Endodermal cell (in vitro differentiated cells): ENCODE results near the gene SAMD13. TPM values are rescaled to one million over a fixed set of nuclear protein-coding genes. Genes with fewer than 3 reads are reported as not detected.

Experiments
- DNase-seq: peaks from one replicate; pipeline ENCODE4 v3.0.0-alpha.2; 2017
- H3K27ac ChIP-seq: 2 replicates; pipeline ENCODE4 v1.5.1; 2013; ENCODE audit warnings: mild to moderate bottlenecking, low read depth, low read length, moderate library complexity
- H3K27me3 ChIP-seq: 2 replicates; pipeline ENCODE4 v1.6.1; 2013; ENCODE audit warnings: mild to moderate bottlenecking, low read length, moderate library complexity; ENCODE audit not compliant: insufficient read depth, control insufficient read depth, poor library complexity, severe bottlenecking
- H3K36me3 ChIP-seq: 2 replicates; pipeline ENCODE4 v1.7.0; 2013; ENCODE audit warnings: mild to moderate bottlenecking, low read length, moderate library complexity; ENCODE audit not compliant: control insufficient read depth, insufficient read depth
- H3K4me1 ChIP-seq: one replicate; pipeline ENCODE4 v1.7.0; 2013; ENCODE audit warnings: low read length; ENCODE audit not compliant: control insufficient read depth, insufficient read depth
- H3K4me3 ChIP-seq: 2 replicates; pipeline ENCODE4 v1.5.1; 2013; ENCODE audit warnings: mild to moderate bottlenecking, low read length, moderate library complexity
- H3K9ac ChIP-seq: 2 replicates; pipeline ENCODE4 v1.6.1; 2013; ENCODE audit warnings: mild to moderate bottlenecking, low read length, moderate library complexity; ENCODE audit not compliant: poor library complexity, severe bottlenecking; ENCODE audit errors: extremely low read depth
- H3K9me3 ChIP-seq: 2 replicates; pipeline ENCODE4 v1.6.1; 2013; ENCODE audit warnings: mild to moderate bottlenecking, low read length, moderate library complexity; ENCODE audit not compliant: control insufficient read depth
- H3K27ac Mint-ChIP-seq: 2 replicates; pipeline ENCODE4 v1.8.0; 2020; ENCODE audit warnings: mixed read lengths
- H3K27me3 Mint-ChIP-seq: 2 replicates; pipeline ENCODE4 v1.8.0; 2021; ENCODE audit warnings: mild to moderate bottlenecking, mixed read lengths; ENCODE audit not compliant: insufficient read depth
- H3K36me3 Mint-ChIP-seq: 2 replicates; pipeline ENCODE4 v1.8.0; 2020; ENCODE audit warnings: low read depth, mixed read lengths
- H3K4me1 Mint-ChIP-seq: 2 replicates; pipeline ENCODE4 v1.8.0; 2020; ENCODE audit warnings: mixed read lengths
- H3K4me3 Mint-ChIP-seq: 2 replicates; pipeline ENCODE4 v1.8.0; 2020; ENCODE audit warnings: mild to moderate bottlenecking, moderate library complexity, mixed read lengths
- H3K9me3 Mint-ChIP-seq: 2 replicates; pipeline ENCODE4 v1.8.0; 2020; ENCODE audit warnings: mild to moderate bottlenecking, mixed read lengths
- CTCF ChIP-seq: fragments of 200-600 bp; sonication (generic); conservative IDR thresholded peaks from 2 replicates; pipeline ENCODE4 v1.5.0; 2021; ENCODE audit warnings: antibody characterized with exemption, mild to moderate bottlenecking
- WGBS, 2 experiments: methylation state at CpG; one replicate each; pipeline versions ENCODE4 v1.1.5 to v1.1.7; 2013; ENCODE audit warnings: missing lambda C conversion rate in 2 of 2, mixed read lengths in 1 of 2; ENCODE audit not compliant: insufficient coverage in 1 of 2, insufficient read length in 1 of 2; 5-methylcytosine and 5-hydroxymethylcytosine counted together
- total RNA-seq, 2 donors: library from RNA; stranded (reverse); fragmentation: NEBNext Ultra II Directional in 1 of 2; extraction: Animal tissue kit (Norgen Biotek cat#: 25700) in 1 of 2; gene quantifications; 2 replicates in 1 of 2; 3 replicates in 1 of 2; pipeline ENCODE4 v1.2.1, GENCODE V29; 2021

SAMD13 gene
- total RNA-seq, 2 donors from 2014 or later: 1.8 to 2.5 TPM

GRCh38 chr1:84254703-84255238, 46.7 kb upstream of the SAMD13 start:
- no peak for DNase-seq

DNA sequence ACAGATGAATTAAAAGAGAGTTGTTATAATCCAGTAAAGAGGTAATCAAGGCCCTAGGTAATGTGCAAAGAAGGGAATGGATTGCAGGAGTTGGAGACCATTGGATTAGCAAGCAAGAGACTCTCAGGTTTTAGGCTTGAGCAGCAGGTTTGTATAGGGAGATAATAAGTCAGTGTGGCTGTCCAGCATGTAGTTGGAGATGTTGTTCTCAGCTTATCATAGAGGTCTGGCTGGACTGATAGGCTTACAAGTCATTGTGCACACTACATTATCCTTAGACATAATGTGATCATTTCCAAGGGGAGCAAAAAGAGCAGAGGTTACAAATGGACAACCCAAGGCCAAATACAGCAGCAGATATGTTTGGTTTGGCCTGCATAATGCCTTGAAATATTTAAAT, 45.9 kb upstream of the SAMD13 start:
- no peak for TF ChIP-seq CTCF
- Histone ChIP-seq H3K4me1 (no peaks in the 10 kb centered on the region), H3K27me3 (no peaks in the 10 kb centered on the region), H3K36me3 (no peaks in the 10 kb centered on the region), H3K9ac (no peak overlapping the region), H3K27ac (no peak overlapping the region), H3K9me3 (peaks cover 4% of the 10 kb centered on the region), H3K4me3 (no peak overlapping the region)
- DNase-seq: no peak
- peaks cover 2% of the 10 kb centered on the region for H3K9me3 Mint-ChIP-seq
- peaks cover 2% of the 10 kb centered on the region for H3K27me3 Mint-ChIP-seq
- peaks cover 5% of the 10 kb centered on the region for H3K4me1 Mint-ChIP-seq
- H3K36me3 Mint-ChIP-seq: no peaks in the 10 kb centered on the region
- H3K4me3 Mint-ChIP-seq: no peak overlapping the region
- H3K27ac Mint-ChIP-seq: no peak overlapping the region

More at GRCh38 chr1:84254703-84255238, 46.7 kb upstream of the SAMD13 start:
- Histone ChIP-seq H3K36me3 (no peaks in the 10 kb centered on the region), H3K27ac (no peak overlapping the region), H3K9me3 (peaks cover 9% of the 10 kb centered on the region), H3K27me3 (no peaks in the 10 kb centered on the region), H3K4me3 (no peak overlapping the region), H3K9ac (no peak overlapping the region), H3K4me1 (no peaks in the 10 kb centered on the region)
- no peak overlapping the region for H3K4me3 Mint-ChIP-seq
- peaks cover 2% of the 10 kb centered on the region for H3K27me3 Mint-ChIP-seq
- WGBS, 2 experiments: 98 to 100% methylated on average over 2 of the region's 2 CpGs
- H3K27ac Mint-ChIP-seq: no peak overlapping the region
- no peaks in the 10 kb centered on the region for H3K36me3 Mint-ChIP-seq
- TF ChIP-seq CTCF: no peak
- H3K4me1 Mint-ChIP-seq: peaks cover 5% of the 10 kb centered on the region
- peaks cover 7% of the 10 kb centered on the region for H3K9me3 Mint-ChIP-seq

DNA sequence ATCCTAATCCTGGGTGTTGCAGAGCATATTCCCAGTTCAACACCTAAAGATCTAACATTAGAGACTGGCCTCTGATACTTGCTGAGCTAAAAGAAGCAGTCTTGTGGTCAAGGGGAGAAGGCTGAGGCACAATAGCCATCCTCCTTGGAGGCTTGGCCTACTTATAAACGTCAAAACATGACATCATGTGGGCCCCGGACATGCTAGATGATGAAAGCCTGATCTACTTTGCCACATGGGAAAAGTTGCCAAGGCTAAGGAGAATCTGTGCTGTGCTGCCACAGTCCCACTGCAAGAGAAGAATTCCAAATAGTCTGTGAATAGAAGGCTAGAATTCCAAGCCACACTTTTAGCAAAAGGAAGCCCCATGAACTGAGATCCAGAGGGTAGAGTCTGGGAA, 43.9 kb upstream of the SAMD13 start:
- WGBS, 2 experiments: 70 to 81% methylated on average over 2 of the region's 2 CpGs
- Histone ChIP-seq H3K4me1 (no peaks in the 10 kb centered on the region), H3K9ac (no peak overlapping the region), H3K27ac (no peak overlapping the region), H3K9me3 (no peaks in the 10 kb centered on the region), H3K4me3 (no peak overlapping the region), H3K27me3 (no peaks in the 10 kb centered on the region), H3K36me3 (no peaks in the 10 kb centered on the region)
- DNase-seq: no peak
- Mint-ChIP-seq H3K4me3 (no peak overlapping the region), H3K9me3 (no peaks in the 10 kb centered on the region), H3K36me3 (no peaks in the 10 kb centered on the region), H3K27ac (no peak overlapping the region), H3K4me1 (peaks cover 5% of the 10 kb centered on the region), H3K27me3 (peaks cover 2% of the 10 kb centered on the region)
- TF ChIP-seq CTCF: no peak
